NAMALWA (cell line): ENCODE data around the gene SLC17A2.

ENCODE experiments used
- DNase-seq: peaks from one replicate; pipeline ENCODE4 v3.0.0-alpha.2; 2015; ENCODE audit warnings: low spot score

The SLC17A2 gene, protein sequence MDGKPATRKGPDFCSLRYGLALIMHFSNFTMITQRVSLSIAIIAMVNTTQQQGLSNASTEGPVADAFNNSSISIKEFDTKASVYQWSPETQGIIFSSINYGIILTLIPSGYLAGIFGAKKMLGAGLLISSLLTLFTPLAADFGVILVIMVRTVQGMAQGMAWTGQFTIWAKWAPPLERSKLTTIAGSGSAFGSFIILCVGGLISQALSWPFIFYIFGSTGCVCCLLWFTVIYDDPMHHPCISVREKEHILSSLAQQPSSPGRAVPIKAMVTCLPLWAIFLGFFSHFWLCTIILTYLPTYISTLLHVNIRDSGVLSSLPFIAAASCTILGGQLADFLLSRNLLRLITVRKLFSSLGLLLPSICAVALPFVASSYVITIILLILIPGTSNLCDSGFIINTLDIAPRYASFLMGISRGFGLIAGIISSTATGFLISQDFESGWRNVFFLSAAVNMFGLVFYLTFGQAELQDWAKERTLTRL

DNA sequence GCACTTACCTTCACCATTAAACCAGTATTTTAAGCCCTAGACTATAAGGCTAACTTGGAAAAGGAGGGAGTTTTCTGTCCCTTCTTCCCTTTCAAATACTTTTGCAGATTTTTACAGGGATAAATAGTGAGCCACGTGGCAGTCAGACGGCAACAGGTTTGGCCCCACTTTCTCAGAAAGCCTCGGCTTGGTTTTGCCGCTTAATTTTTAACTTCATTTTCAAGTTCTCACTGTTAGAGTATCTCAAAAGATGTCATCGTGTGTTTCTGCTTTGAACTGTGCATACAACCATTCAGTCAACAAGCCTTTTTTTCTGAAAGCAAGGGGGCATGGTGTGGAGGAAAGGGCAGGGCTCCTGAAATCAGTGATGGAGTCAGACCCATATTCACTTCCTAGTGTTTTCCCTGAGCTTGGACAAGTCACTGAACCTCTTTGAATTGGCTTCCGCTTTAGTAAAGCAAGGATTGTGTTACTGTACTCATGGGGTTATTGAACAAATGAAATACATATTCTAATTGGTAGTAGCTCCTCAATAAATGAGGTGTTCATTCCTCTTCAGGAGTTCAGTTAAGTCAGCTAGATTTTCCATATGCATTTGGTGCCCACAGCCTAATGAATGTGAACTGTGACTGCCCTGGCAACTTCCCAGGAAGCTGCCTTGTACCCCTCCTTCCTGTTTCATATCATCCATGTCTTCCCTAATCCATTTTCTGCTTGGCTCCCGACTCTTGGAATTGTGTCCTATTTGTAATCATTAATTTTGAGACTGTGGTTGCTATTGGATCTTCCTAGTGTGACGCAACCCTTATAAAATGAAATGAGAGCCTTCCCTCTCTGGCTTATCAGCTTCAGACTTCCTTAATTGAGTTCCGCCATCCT, at the start of gene SLC17A2:
Gene SLC17A2, minus strand, starts transcription at position 160 of the 879 bp plus-strand sequence. CDS start 4,895 bp downstream, outside the sequence.
- no peak for DNase-seq

DNA sequence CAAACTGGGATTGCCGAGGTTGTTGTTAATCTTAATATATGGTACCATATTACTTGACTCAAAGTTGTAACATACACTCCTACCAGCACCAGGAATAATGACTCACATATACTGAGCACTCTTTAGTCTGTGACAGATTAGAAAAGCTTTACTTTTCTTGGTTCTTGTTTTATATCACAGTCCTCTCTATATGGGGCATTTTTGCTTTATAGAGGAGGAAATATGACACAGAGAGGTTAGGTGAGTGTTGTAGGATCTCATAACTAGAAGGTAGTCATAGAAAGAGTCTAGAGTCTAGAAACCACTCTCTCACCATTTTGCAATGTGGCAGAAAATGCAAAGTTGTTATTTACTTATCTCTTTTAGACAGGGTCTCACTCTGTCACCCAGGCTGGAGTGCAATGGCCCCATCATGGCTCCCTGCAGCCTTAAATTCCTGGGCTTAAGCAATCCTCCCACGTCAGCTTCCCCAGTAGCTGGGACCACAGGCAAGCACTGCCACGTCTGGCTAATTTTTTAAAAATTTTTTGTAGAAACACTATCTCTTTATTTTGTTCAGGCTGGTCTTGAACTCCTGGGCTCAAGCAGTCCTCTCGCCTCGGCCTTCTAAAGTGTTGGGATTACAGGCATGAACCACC, 45.6 kb upstream of the SLC17A2 start:
- no peak for DNase-seq

DNA sequence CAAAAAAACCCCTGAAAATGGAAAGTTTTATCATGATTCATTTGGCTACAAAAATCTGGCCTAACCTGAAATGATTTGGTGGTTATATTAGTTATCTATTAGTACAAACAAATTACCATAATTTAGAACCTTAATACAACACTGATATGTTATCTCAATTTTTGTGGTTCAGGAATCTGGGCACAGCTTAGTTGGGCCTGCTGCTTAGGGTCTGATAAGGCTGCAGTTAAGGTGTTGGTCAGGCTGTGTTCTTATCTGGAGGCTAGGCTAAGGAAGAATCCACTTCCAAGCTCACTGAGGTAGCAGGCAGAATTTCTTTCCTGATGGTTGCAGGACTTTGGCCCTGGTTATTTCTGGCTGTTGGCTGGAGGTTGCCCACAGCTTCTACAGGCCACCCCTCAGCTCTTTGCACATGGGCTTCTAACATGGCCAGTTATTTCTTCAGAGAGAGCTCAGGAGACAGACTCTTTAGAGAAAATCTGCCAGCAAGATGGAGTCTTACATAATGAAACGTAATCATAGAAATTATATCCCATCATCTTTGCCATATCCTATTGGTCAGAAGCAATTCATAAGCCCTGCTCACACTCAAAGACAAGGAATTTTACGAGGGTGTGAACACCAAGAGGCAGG, 43.5 kb upstream of the SLC17A2 start:
- no peak for DNase-seq

DNA sequence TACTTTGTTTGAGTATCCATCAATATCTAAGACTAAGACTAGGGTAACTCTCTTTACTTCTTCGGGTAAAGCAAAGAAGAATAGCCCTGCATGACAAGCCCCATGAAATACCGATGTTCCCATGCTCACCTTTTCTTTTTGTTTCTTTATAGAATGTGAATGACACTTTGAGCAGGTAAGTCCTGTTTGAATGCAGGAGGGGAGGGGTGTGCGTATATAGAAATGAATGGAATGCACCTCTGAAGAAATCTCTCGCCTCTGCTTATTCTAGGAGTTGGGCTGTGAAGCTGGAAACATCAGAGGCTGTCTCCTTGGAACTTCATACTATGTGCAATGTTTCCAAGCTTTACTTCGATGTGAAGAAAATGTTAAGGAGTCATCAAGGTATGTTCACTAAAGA, 42.4 kb upstream of the SLC17A2 start:
- DNase-seq = no peak

DNA sequence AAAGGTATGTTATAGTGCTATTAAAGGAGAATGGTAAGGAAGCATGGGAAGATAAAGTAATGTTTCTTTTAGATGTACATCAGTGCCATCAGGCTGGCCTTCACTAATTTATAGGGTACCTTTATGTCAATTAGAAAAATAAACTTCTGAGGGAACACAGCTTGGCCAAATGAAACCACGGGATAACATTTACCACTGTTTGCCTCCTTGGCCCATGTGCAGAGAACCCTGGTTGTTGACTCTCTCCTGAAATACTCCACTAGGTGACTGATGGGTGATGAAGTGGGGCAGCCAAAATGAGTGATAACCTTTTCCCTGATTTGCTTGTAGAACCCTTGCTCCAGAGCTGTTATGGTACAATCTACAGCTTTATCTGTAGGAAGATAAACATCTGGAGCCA, 41.6 kb upstream of the SLC17A2 start:
- no peak for DNase-seq

DNA sequence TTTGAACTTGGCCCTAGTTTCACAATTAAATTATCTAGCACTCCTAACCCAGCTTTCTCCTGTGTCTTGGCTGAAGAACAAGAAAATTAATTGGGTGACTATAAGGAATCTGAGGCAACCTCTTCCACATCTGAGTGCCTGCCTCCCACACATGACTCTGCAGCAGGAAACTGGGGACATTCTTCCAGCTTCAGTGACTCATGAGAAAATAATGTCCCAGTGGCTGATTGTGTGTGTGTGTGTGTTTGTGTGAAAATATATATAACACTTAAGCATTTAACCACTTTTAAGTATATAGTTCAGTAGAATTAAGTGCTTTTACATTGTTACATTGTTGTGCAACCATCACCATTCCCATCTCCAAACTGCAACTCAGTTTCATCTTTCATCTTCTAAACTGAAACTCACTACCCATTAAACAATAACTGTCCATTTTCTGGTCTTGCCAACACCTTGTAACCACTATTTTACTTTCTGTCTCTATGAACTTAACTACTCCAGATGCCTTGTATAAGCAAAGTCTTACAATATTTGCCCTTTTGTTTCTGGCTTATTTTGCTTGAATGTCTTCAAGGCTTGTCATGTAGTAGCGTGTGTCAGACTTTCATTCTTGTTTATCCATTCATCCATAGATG, 40.8 kb upstream of the SLC17A2 start:
- no peak for DNase-seq

DNA sequence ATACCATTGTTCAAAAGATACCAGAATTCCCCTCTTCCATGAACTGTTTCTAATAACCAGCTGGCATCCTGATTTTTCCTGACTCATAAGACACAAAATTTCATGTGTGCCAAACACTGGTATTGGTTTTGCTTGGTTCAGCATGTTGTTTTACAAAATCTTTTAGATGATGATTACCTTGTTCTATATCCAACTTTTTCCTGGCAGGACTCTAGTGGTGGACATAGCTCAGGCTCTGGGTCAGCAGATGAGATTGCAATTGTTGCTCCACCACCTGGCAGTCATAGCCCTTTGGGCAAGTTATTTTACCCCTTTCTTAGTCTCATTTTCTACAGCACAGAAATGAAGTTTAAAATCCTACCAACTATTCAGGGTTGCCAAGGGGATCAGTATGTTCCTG, 38.3 kb upstream of the SLC17A2 start:
- no peak for DNase-seq

DNA sequence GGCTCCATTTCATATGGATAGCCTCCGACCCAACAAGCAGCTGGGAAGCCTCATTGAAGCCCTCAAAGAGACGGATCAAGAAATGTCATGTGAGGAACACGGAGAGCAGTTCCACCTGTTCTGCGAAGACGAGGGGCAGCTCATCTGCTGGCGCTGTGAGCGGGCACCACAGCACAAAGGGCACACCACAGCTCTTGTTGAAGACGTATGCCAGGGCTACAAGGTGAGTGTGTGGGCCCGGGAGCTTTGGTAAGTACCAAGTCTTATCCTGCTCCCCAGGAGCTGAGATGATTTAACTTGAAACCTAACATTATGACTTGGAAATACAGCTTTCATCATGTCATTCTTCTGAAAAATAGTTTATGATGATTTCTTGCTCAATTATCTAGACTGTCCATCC, 36.2 kb upstream of the SLC17A2 start:
- no peak for DNase-seq

DNA sequence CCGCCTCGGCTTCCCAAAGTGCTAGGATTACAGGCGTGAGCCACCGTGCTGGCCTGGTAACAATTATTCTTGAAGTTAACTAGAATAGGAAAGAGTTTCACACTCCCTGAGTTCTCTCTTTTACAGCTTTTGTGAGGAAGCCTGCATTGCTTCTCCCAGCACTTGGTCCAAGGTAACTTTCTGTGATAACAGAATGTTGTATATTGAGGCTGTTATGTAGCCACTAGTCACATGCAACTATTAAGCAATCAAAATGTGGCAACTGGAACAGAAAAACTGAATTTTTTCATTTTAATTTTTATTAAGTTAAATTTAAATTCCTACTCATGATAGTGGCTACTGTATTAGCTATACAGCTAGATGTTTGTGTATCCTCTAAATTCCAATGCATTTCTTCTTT, 34.6 kb upstream of the SLC17A2 start:
- no peak for DNase-seq

DNA sequence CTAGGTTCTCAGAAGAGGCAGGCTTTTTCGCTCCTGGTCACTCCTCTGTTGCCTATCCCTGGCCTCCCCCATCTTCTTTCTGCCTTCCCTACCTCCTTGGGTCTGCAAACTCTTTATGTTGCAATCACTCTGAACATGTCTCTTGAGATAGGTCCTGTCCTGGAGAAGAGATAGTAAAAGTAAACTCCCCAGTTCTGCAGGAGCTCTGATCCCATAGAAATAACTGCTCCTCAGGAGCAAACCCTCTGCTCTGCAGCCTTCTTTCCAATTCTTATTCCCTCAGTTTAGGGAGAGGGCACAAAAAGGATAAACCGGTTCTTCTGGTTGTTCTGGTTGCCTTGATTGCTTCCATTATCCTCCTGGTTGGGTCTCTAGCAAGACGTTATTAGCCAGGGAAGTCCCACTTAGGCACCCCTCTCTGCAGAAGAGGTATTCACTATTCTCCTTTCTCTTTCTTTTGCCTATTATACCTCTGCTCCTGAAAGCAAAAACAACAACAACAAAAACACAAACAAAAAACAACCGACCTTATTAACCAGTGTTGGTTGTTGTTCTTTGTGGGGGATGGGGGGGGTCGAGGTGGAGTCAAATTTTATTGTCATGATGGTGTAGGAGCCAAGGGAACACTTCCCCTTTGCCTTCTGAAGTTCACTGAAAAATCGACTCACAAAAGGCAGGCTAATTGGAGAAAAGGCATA, 33.1 kb upstream of the SLC17A2 start:
- peak; percentile 43 for DNase-seq

DNA sequence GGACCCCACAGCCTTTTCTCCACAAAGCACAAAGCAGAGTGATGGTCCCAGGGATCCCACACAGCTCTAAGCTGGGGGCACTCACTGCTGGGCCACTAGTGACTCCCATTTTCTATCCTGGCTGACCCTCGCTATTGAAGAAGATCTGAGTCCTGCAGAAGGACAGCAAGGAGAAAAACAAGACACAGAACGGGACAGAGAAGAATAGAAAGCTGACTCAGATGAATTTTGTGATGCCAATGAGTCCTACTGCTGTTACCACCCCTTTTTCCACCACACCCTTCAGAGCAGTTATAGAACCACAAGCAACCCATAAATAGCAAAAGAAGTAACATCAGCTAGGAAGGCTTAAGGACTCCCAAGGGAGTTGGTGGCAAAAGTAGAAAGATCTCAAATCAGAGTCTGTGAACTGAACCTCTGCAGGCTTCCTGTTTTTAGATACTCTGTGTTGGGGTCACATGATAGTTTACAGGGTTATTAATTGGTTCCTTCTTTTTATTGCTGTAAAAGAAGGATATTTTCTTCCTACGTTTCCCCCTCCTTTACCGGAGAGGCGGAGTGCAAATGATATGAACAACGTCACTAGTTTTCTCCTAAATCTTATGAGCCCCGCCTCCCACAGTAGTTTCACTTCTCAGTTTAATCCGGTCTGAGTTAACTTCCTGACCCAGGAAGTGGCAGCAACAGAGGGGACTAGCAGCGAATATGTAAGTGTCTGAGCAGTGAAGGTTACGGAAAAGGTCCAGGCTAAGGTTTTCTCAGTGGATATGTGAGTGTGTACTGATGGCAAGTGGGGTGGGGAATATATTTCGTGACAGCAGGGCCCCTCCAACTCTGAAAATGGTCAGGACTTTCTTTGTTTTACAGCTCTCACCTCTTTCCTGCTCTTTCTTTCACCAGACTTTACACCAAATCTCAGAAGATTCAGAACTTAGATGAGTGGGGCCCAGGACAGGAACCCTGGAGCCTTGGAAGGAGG, 31.9 kb upstream of the SLC17A2 start, which contains the start of gene TRIM38:
Gene TRIM38, plus strand, starts transcription at position 654 of the 979 bp plus-strand sequence. CDS start 3,721 bp downstream, outside the sequence.
- peak; percentile 97 for DNase-seq

DNA sequence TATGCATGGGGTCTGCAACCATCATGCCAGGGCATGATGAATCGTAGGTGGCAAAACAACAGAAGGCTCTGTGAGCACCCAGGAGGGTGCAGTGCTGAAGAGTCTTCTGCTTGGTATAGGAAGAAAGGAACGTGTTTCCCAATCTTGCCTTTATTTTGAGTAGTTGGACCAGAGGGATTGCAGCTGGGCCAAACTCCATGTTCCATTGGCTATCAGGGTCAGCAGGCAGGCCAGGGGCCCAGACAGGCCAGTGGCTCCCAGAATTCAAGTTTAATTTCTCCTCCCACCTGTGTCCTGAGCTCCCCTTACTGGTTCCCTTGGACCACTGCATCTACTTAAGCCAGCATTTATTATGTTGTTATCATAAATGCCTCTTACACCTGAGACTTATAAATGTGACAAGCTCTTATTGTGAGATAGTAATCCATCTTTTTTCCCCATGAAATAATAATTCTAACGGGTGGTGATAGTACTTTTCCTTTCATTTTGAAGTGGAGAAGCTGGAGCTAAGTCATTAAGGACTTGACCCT, 31.2 kb upstream of the SLC17A2 start:
- DNase-seq = peak; percentile 44

DNA sequence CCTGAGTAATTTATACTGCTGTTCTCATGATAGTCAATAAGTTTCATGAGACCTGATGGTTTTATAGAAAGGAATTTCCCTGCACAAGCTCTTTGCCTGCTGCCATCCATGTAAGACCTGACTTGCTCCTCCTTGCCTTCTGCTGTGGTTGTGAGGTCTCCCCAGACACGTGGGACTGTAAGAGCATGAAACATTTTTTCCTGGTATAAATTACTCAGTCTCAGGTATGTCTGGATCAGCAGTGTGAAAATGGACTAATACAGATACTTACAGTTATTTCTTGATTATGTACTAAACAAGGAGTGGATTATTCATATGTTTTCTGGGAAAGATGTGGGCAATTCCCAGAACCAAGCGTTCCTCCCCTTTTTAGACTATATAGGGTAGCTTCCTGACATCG, 30.2 kb upstream of the SLC17A2 start:
- DNase-seq = no peak

DNA sequence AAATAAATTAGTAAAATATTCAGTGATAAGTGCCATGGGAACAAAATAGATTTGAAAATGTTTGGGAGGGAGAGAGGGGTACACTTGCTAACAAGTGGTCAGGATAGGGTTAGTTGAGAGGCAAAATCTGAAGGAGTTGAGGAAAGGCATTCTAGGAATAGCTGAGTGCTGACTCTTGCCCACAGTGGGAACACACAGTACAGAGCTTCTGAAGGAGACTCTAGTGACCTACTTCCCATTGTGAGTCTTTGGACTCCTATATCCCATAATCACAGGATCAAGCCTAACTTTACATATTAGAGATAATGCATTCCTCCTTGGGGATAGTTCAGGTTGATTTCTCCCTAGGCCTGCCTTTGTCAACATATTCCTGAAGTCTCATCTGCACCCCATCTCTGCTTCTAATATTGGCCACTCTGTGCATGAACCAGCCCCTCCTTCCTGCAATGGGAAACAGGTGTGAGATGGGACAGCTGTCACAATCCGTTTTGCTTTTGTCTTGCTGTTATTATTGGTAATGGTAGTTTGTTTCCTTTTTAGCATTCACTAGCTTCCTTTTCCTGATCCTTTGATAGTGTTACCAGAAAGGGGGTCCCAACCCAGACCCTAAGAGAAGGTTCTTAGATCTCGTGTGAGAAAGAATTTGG, 29.5 kb upstream of the SLC17A2 start:
- no peak for DNase-seq

DNA sequence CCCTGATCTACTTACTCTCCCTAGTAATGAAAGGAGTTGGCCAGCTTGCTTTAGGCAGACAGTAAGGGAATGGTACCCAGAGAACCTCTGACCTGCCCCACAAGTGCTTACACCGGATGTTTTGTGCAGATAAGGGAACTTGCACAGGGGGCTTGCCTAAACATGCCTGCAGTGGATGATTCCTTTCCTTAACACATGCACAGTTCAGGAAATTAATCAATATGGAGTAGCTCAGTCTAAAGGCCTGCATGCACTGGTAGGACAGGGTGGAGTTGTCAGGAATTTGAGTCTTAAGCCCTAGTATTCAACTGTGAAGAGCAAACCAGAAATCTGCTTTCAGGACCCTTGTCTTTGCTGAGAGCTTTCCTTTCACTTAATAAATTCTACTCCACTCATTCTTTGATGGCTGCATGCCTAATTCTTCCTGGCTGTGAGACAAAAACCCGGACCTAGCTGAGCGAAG, 28.2 kb upstream of the SLC17A2 start:
- no peak for DNase-seq

DNA sequence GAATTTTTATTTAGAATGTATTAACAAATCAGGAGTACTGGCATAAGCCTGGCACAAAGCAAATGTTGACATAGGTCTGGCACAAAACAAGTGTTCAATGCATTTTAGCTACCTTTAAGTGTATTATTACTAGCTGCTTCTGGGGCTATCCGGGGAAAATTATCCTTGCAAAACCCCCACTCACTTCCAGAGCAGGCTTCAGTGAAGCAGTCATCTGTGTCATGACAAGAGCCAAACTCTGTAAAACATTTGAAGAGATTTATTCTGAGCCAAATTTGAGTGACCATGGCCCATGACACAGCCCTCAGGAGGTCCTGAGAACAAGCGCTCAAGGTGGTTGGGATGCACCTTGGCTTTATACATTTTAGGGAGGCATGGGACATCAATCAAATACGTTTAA, 25.7 kb upstream of the SLC17A2 start:
- no peak for DNase-seq

DNA sequence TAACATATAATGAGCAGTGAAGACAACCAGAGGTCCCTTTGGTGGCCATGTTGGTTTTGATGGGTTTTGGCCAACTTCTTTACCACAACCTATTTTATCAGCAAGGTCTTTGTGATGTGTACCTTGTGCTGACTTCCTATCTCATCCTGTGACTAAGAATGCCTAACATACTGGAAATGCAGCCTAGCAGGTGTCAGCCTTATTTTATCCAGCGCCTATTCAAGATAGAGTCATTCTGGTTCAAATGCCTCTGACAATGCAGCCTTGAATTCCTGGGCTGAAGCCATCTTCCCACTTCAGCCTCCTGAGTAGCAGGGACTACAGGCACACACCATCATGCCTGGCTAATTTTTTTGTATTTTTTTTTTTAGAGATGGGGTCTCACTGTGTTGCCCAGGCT, 24.3 kb upstream of the SLC17A2 start:
- DNase-seq = no peak

DNA sequence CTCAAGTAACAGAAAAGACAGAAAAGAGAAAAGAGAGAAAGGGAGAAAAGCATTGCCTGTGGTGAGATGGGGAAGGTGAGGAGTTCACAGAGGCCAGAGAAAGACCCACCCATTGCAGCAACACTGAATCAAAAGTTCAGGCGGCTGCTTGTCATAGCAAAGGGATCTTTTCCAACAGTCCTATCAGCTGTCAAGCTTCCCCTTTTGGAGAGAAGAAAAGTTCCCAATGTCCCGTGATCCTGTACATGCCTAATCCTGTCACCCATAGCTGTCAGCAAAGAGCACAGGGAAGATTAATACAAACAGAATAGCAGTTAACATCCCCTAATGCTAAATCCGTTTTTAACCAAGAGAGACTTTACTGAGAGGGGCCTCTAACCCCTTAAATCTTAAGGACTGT, 23.2 kb upstream of the SLC17A2 start:
- no peak for DNase-seq

DNA sequence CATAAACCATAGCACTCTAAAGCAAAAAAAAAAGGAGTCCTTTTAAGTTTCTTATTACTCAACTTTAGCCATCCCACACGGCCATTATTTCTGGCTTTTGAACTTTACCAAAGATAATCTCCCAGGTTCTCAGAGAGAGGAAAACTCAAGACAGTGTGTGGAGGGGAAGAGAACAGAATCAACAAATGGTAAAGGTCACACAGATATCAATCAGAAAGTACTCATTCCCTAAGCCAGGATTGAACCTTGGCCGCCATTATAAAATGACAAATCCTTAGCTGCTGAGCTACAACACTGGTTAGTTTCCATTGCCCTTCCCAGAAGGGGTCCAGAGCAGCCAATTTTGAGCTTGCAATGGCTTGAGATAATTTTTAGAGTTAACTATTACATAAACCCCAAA, 22.0 kb upstream of the SLC17A2 start:
- DNase-seq = no peak
